HG03064 (cell line): ENCODE results near the gene FLG2.

Experiments
- ATAC-seq: cut with Tn5 transposase; IDR thresholded peaks from one replicate; pipeline ENCODE4 v1.9.1; 2021; ENCODE audit warnings: low read depth; ENCODE audit not compliant: unreplicated experiment

Gene FLG2

GRCh38 chr1:152359906-152360305 lies at the start of gene FLG2:
Gene FLG2 (minus strand): TSS chr1:152360006. CDS start chr1:152358884, 1,122 bp downstream.
- ATAC-seq, result no peak

- no peak for ATAC-seq
Observed at GRCh38 chr1:152408664-152409063, 48.9 kb upstream of the FLG2 start.

GRCh38 chr1:152398812-152399698 lies 39.2 kb upstream of the FLG2 start:
- ATAC-seq, result no peak

GRCh38 chr1:152397474-152397873 lies 37.7 kb upstream of the FLG2 start:
- no peak for ATAC-seq

- no peak for ATAC-seq
Observed at GRCh38 chr1:152394151-152394550, 34.3 kb upstream of the FLG2 start.

GRCh38 chr1:152392909-152393308 lies 33.1 kb upstream of the FLG2 start:
- ATAC-seq, result no peak

GRCh38 chr1:152388889-152389288 lies 29.1 kb upstream of the FLG2 start:
- no peak for ATAC-seq

GRCh38 chr1:152386940-152387339 lies 27.1 kb upstream of the FLG2 start:
- ATAC-seq, result no peak

- no peak for ATAC-seq
Observed at GRCh38 chr1:152380932-152381331, 21.1 kb upstream of the FLG2 start.

- ATAC-seq, result no peak
Observed at GRCh38 chr1:152374451-152374850, 14.6 kb upstream of the FLG2 start.

GRCh38 chr1:152372672-152373071 lies 12.9 kb upstream of the FLG2 start:
- no peak for ATAC-seq

- no peak for ATAC-seq
Observed at GRCh38 chr1:152367436-152367835, 7.6 kb upstream of the FLG2 start.

GRCh38 chr1:152356736-152357135 lies 3.1 kb downstream of the FLG2 start:
- ATAC-seq, result no peak

- no peak for ATAC-seq
Observed at GRCh38 chr1:152349611-152350010, 10.2 kb downstream of the FLG2 start.

- ATAC-seq, result no peak
Observed at GRCh38 chr1:152348447-152348846, 11.4 kb downstream of the FLG2 start.

- no peak for ATAC-seq
Observed at GRCh38 chr1:152347116-152347728, 12.6 kb downstream of the FLG2 start.

GRCh38 chr1:152344438-152344837 lies 15.4 kb downstream of the FLG2 start:
- no peak for ATAC-seq

- ATAC-seq, result no peak
Observed at GRCh38 chr1:152343006-152343405, 16.8 kb downstream of the FLG2 start.

- no peak for ATAC-seq
Observed at GRCh38 chr1:152335399-152335798, 24.4 kb downstream of the FLG2 start.

GRCh38 chr1:152328801-152329391 lies 30.9 kb downstream of the FLG2 start:
- no peak for ATAC-seq

- ATAC-seq, result no peak
Observed at GRCh38 chr1:152325111-152325510, 34.7 kb downstream of the FLG2 start, which contains the start of gene FLG. Gene FLG (minus strand): TSS chr1:152325239. CDS start chr1:152315456, 9,783 bp downstream.
